GM19193 (cell line): Measurements from ENCODE around the gene RSBN1L.

Experiments
- POLR2A ChIP-seq: IDR thresholded peaks from 4 replicates; pipeline ENCODE4 v1.6.1; 2011; ENCODE audit not compliant: insufficient read depth, insufficient read length; ENCODE audit errors: extremely low read depth

RSBN1L gene

DNA sequence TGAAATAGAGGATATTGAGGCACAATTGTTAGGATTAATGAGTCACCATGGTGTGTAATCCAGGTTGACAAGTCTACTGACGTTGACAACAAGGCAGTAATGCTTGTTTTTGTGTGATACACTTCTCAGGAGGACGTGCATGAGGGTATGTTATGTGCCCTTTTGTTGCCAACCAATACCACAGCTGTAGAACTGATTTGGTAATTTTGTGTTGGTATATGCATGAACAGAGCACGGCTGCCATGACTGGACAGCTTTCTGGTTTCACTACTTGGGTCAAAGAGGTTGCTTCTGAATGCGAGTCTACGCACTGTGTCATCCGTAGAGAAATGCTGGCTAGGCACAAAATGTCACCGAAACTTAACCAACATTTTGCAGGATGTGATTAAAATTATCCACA lies 135.2 kb downstream of the RSBN1L start:
- no peak for TF ChIP-seq POLR2A

DNA sequence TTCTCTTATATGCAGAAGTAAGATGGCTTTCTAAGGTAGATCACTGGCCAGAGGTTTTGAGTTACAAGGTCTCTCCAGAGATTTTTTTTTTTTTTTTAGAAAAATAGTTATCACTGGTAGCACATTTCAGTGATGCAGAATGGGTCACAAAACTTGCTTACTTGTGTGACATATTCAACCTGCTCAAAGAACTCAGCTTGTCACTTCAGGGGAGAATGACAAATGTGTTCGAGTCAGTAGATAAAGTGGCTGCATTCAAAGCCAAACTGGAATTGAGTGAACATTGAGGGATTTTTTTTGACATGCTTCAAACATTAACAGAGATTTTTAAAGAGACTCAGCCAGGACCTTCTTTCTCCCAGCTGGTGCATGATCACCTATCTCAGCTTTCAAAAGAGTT lies 135.7 kb downstream of the RSBN1L start:
- no peak for TF ChIP-seq POLR2A
